Measurements from ENCODE around the gene ELFN2. TPM values are rescaled to one million over a fixed set of nuclear protein-coding genes. Genes with fewer than 3 reads are reported as not detected.

The ELFN2 gene
- total RNA-seq, 4 donors from 2014 or later, result under 0.01 TPM; not detected in 2

DNA sequence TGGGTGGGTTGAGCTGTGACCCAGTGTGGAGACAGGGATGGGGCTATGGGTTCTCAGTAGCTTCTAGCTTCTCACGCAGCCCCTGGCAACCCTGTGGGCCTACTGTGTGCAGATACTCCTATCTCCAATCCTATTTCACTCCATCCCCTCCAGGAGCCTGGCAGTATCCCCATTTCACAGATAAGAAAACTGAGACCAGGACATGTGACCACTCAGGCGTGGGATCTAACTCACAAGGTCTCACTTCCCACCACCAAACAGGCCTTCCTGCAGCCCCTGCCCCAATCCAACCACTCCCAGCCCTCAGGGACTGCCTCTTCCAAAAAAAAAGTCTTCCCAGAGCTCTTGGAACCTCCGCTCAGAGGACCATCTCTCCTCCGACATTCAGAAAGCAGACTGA, 15.6 kb downstream of the ELFN2 start:
- in situ Hi-C loops (cut with MboI; ENCODE audit: low pct_ligation_motif_present in 1 of 4, low pct_unique_long_range_greater_than_20kb in 1 of 4, low sequenced_read_pairs in 3 of 4), result no loop called here

GRCh38 chr22:37410174-37411055, 16.9 kb downstream of the ELFN2 start:
- intact Hi-C loops (cut with DNase I; ENCODE audit: low total_unique reads) (no loop called here), in situ Hi-C loops (cut with MboI; ENCODE audit: low pct_ligation_motif_present in 1 of 4, low pct_unique_long_range_greater_than_20kb in 1 of 4, low sequenced_read_pairs in 3 of 4) (no loop called here)
- Histone ChIP-seq H3K27me3 (peaks cover 31% of the 10 kb centered on the region), H3K4me3 (no peak overlapping the region), H3K4me1 (no peaks in the 10 kb centered on the region), H3K9me3 (no peaks in the 10 kb centered on the region), H3K27ac (no peak overlapping the region), H3K36me3 (no peaks in the 10 kb centered on the region)
- TF ChIP-seq, protein P1, sequence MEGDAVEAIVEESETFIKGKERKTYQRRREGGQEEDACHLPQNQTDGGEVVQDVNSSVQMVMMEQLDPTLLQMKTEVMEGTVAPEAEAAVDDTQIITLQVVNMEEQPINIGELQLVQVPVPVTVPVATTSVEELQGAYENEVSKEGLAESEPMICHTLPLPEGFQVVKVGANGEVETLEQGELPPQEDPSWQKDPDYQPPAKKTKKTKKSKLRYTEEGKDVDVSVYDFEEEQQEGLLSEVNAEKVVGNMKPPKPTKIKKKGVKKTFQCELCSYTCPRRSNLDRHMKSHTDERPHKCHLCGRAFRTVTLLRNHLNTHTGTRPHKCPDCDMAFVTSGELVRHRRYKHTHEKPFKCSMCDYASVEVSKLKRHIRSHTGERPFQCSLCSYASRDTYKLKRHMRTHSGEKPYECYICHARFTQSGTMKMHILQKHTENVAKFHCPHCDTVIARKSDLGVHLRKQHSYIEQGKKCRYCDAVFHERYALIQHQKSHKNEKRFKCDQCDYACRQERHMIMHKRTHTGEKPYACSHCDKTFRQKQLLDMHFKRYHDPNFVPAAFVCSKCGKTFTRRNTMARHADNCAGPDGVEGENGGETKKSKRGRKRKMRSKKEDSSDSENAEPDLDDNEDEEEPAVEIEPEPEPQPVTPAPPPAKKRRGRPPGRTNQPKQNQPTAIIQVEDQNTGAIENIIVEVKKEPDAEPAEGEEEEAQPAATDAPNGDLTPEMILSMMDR (IDR thresholded peaks at IDR 0.05), result no peak
- TF ChIP-seq EP300 (IDR thresholded peaks at IDR 0.05; ENCODE audit: low read depth) (no peak), POLR2AphosphoS5 (IDR thresholded peaks at IDR 0.05) (no peak), POLR2A (IDR thresholded peaks at IDR 0.05) (no peak)
- 58 to 73% methylated on average over 3 to 27 of the region's 32 CpGs for WGBS, 2 donors (ENCODE audit: low coverage in 1 of 2)
- no peak for DNase-seq

More for the DNA sequence above, 15.6 kb downstream of the ELFN2 start:
- Histone ChIP-seq H3K9me3 (no peaks in the 10 kb centered on the region), H3K4me3 (no peak overlapping the region), H3K27ac (no peak overlapping the region), H3K36me3 (no peaks in the 10 kb centered on the region), H3K27me3 (peaks cover 41% of the 10 kb centered on the region), H3K4me1 (no peaks in the 10 kb centered on the region)
- intact Hi-C loops (cut with DNase I; ENCODE audit: low total_unique reads), result no loop called here
- no peak for TF ChIP-seq POLR2A (IDR thresholded peaks at IDR 0.05)
- TF ChIP-seq EP300 (IDR thresholded peaks at IDR 0.05; ENCODE audit: low read depth), result no peak
- TF ChIP-seq, protein P1 (IDR thresholded peaks at IDR 0.05), result no peak
- no peak for TF ChIP-seq POLR2AphosphoS5 (IDR thresholded peaks at IDR 0.05)
- DNase-seq, result no peak
- 60% methylated on average over 4 of the region's 4 CpGs; no CpG with 5 or more reads in 1 of the 2 donors for WGBS, 2 donors (ENCODE audit: low coverage in 1 of 2)

GRCh38 chr22:37409459-37410050, 17.7 kb downstream of the ELFN2 start:
- Histone ChIP-seq H3K9me3 (no peaks in the 10 kb centered on the region), H3K36me3 (no peaks in the 10 kb centered on the region), H3K27me3 (peaks cover 26% of the 10 kb centered on the region), H3K4me1 (no peaks in the 10 kb centered on the region), H3K27ac (no peak overlapping the region), H3K4me3 (no peak overlapping the region)
- no peak for DNase-seq
- 72% methylated on average over 13 of the region's 13 CpGs; no CpG with 5 or more reads in 1 of the 2 donors for WGBS, 2 donors (ENCODE audit: low coverage in 1 of 2)
- intact Hi-C loops (cut with DNase I; ENCODE audit: low total_unique reads) (no loop called here), in situ Hi-C loops (cut with MboI; ENCODE audit: low pct_ligation_motif_present in 1 of 4, low pct_unique_long_range_greater_than_20kb in 1 of 4, low sequenced_read_pairs in 3 of 4) (no loop called here)
- TF ChIP-seq, protein P1 (IDR thresholded peaks at IDR 0.05), result no peak
- no peak for TF ChIP-seq EP300 (IDR thresholded peaks at IDR 0.05; ENCODE audit: low read depth)
- TF ChIP-seq POLR2AphosphoS5 (IDR thresholded peaks at IDR 0.05), result no peak
- TF ChIP-seq POLR2A (IDR thresholded peaks at IDR 0.05), result no peak

- DNase-seq, result no peak
- Histone ChIP-seq H3K9me3 (no peaks in the 10 kb centered on the region), H3K36me3 (no peaks in the 10 kb centered on the region), H3K4me3 (no peak overlapping the region), H3K27ac (no peak overlapping the region), H3K4me1 (no peaks in the 10 kb centered on the region), H3K27me3 (peaks cover 31% of the 10 kb centered on the region)
- WGBS, 2 donors (ENCODE audit: low coverage in 1 of 2), result 78% methylated on average over 8 of the region's 8 CpGs; no CpG with 5 or more reads in 1 of the 2 donors
- intact Hi-C loops (cut with DNase I; ENCODE audit: low total_unique reads) (no loop called here), in situ Hi-C loops (cut with MboI; ENCODE audit: low pct_ligation_motif_present in 1 of 4, low pct_unique_long_range_greater_than_20kb in 1 of 4, low sequenced_read_pairs in 3 of 4) (no loop called here)
- TF ChIP-seq POLR2A (IDR thresholded peaks at IDR 0.05) (no peak), EP300 (IDR thresholded peaks at IDR 0.05; ENCODE audit: low read depth) (no peak), POLR2AphosphoS5 (IDR thresholded peaks at IDR 0.05) (no peak)
- TF ChIP-seq, protein P1 (IDR thresholded peaks at IDR 0.05), result no peak
Measured at GRCh38 chr22:37409031-37409430, 18.2 kb downstream of the ELFN2 start.

Data from transverse colon (tissue), 4 donors.